WTC11 (cell line): ENCODE data around the gene LIN7B. TPM values are rescaled to one million over a fixed set of nuclear protein-coding genes. Genes with fewer than 3 reads are reported as not detected.

Experiments
- ATF1 ChIP-seq: sonication (generic); formaldehyde crosslinking; IDR thresholded peaks from 2 replicates; pipeline ENCODE4 v1.8.1; 2023; ENCODE audit warnings: mild to moderate bottlenecking, moderate library complexity, missing genetic modification reagents
- ELF4 ChIP-seq: sonication (generic); formaldehyde crosslinking; IDR thresholded peaks from 2 replicates; pipeline ENCODE4 v1.8.1; 2022; ENCODE audit warnings: low read depth, mild to moderate bottlenecking, moderate library complexity, missing genetic modification reagents
- ETV6 ChIP-seq: sonication (generic); formaldehyde crosslinking; IDR thresholded peaks from 2 replicates; pipeline ENCODE4 v1.8.1; 2022; ENCODE audit warnings: mild to moderate bottlenecking, missing genetic modification reagents
- FOXJ3 ChIP-seq: sonication (generic); formaldehyde crosslinking; IDR thresholded peaks from 2 replicates; pipeline ENCODE4 v1.9.0; 2021; ENCODE audit warnings: missing genetic modification reagents, mild to moderate bottlenecking, borderline replicate concordance
- FOXK1 ChIP-seq: sonication (generic); formaldehyde crosslinking; IDR thresholded peaks from 2 replicates; pipeline ENCODE4 v1.8.0; 2022; ENCODE audit warnings: mild to moderate bottlenecking, moderate library complexity, missing genetic modification reagents
- FOXP1 ChIP-seq: sonication (generic); formaldehyde crosslinking; IDR thresholded peaks from 2 replicates; pipeline ENCODE4 v1.8.0; 2022; ENCODE audit warnings: missing genetic modification reagents, mild to moderate bottlenecking, moderate library complexity, borderline replicate concordance
- GABPB1 ChIP-seq: sonication (generic); formaldehyde crosslinking; IDR thresholded peaks from 2 replicates; pipeline ENCODE4 v1.8.1; 2023; ENCODE audit warnings: mild to moderate bottlenecking, missing genetic modification reagents
- MYBL2 ChIP-seq: sonication (generic); formaldehyde crosslinking; IDR thresholded peaks from 2 replicates; pipeline ENCODE4 v1.8.1; 2023; ENCODE audit warnings: mild to moderate bottlenecking, moderate library complexity, missing genetic modification reagents
- NR2C2 ChIP-seq: sonication (generic); formaldehyde crosslinking; IDR thresholded peaks from 2 replicates; pipeline ENCODE4 v1.8.0; 2022; ENCODE audit warnings: mild to moderate bottlenecking, missing genetic modification reagents
- NR3C1 ChIP-seq: sonication (generic); formaldehyde crosslinking; conservative IDR thresholded peaks from 2 replicates; pipeline ENCODE4 v1.8.1; 2023; ENCODE audit warnings: low read depth, mild to moderate bottlenecking, missing genetic modification reagents
- SMAD3 ChIP-seq: sonication (generic); formaldehyde crosslinking; IDR thresholded peaks from 2 replicates; pipeline ENCODE4 v1.8.0; 2022; ENCODE audit warnings: missing genetic modification reagents, mild to moderate bottlenecking, borderline replicate concordance
- SMAD4 ChIP-seq: sonication (generic); formaldehyde crosslinking; IDR thresholded peaks from 2 replicates; pipeline ENCODE4 v1.8.0; 2022; ENCODE audit warnings: mild to moderate bottlenecking, missing genetic modification reagents
- TEAD4 ChIP-seq: sonication (generic); formaldehyde crosslinking; IDR thresholded peaks from 2 replicates; pipeline ENCODE4 v1.8.0; 2022; ENCODE audit warnings: mild to moderate bottlenecking, missing genetic modification reagents
- ZNF121 ChIP-seq: sonication (generic); formaldehyde crosslinking; IDR thresholded peaks from 2 replicates; pipeline ENCODE4 v1.8.0; 2023; ENCODE audit warnings: missing genetic modification reagents
- ZNF138 ChIP-seq: sonication (generic); formaldehyde crosslinking; conservative IDR thresholded peaks from 2 replicates; pipeline ENCODE4 v1.8.1; 2022; ENCODE audit warnings: mild to moderate bottlenecking, moderate library complexity, missing genetic modification reagents
- ZNF219 ChIP-seq: sonication (generic); formaldehyde crosslinking; IDR thresholded peaks from 2 replicates; pipeline ENCODE4 v1.8.0; 2023; ENCODE audit warnings: missing genetic modification reagents, mild to moderate bottlenecking, borderline replicate concordance
- ZNF396 ChIP-seq: fragments of 250-450 bp; sonication (Bioruptor Pico); IDR thresholded peaks from 2 replicates; pipeline ENCODE4 v1.8.0; 2021; ENCODE audit warnings: mild to moderate bottlenecking, moderate library complexity, borderline replicate concordance
- ZNF416 ChIP-seq: fragments of 250-450 bp; sonication (Bioruptor Pico); IDR thresholded peaks from 2 replicates; pipeline ENCODE4 v1.9.0; 2021; ENCODE audit warnings: mild to moderate bottlenecking, inconsistent platforms
- total RNA-seq: library from RNA; stranded (reverse); gene quantifications from 3 replicates; pipeline ENCODE4 v1.2.3, GENCODE V29; 2021
- TF ChIP-seq, protein P1 (sequence below): sonication (generic); formaldehyde crosslinking; IDR thresholded peaks from 2 replicates; pipeline ENCODE4 v1.8.0; 2023; ENCODE audit warnings: missing genetic modification reagents, mild to moderate bottlenecking, borderline replicate concordance
- TF ChIP-seq, protein P2 (sequence below): sonication (generic); formaldehyde crosslinking; IDR thresholded peaks from 2 replicates; pipeline ENCODE4 v1.8.0; 2023; ENCODE audit warnings: missing genetic modification reagents
- TF ChIP-seq, protein P3 (sequence below): fragments of 250-450 bp; sonication (Bioruptor Pico); conservative IDR thresholded peaks from 2 replicates; pipeline ENCODE4 v1.9.0; 2021; ENCODE audit warnings: mild to moderate bottlenecking
- TF ChIP-seq, protein P4 (sequence below): sonication (generic); formaldehyde crosslinking; IDR thresholded peaks from 2 replicates; pipeline ENCODE4 v1.8.0; 2023; ENCODE audit warnings: mild to moderate bottlenecking, missing genetic modification reagents
- TF ChIP-seq, protein P5 (sequence below): sonication (generic); formaldehyde crosslinking; IDR thresholded peaks from 2 replicates; pipeline ENCODE4 v1.8.1; 2023; ENCODE audit warnings: mild to moderate bottlenecking, moderate library complexity, missing genetic modification reagents
- TF ChIP-seq, protein P6 (sequence below): sonication (generic); formaldehyde crosslinking; IDR thresholded peaks from 2 replicates; pipeline ENCODE4 v1.8.1; 2022; ENCODE audit warnings: missing genetic modification reagents, borderline replicate concordance
- TF ChIP-seq, protein P7 (sequence below): fragments of 250-450 bp; sonication (Bioruptor Pico); IDR thresholded peaks from 2 replicates; pipeline ENCODE4 v1.9.0; 2021; ENCODE audit warnings: moderate library complexity, mild to moderate bottlenecking, inconsistent platforms, borderline replicate concordance

Gene LIN7B
- total RNA-seq, 1 experiment from 2014 or later, result 5.1 TPM

DNA sequence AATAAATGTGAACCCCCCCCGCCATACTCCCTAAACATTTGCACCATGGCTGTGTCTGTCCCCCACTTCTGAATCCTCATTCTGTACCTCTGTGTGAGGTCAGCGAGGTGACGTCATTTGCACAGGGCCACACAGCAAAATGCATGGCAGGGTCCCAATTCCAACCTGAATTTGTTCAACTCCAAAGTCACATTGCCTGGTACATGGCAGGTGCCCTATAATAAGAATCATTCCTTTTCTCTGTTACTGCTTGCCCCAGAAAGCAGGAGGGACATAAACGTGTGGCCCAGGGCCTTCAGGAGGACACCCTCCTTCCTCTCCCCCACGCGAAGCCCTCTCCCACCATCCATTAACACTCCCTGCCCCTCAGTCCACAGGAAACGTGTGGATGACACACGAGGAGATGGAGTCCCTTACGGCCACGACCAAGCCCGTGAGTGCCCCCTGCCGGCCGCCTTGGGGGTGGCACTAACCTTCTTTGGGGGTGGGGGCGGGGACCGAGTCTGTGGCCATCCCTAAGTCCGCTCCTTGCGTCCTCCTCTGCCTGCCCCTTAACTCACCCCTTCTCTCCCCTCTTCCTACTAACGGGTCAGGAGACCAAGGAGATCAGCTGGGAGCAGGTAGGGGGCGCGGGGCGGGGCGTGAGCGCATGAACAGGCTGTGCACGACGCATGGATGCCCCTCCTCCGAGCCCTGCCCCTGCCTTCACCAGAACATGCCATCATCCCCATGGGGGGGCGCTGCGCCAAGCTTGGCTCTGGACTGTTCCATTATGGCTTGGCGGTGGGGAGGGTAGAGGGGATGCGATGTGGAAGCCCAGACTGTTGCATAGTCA is 31.6 kb downstream of the LIN7B start (continued):
- TF ChIP-seq, protein P1, sequence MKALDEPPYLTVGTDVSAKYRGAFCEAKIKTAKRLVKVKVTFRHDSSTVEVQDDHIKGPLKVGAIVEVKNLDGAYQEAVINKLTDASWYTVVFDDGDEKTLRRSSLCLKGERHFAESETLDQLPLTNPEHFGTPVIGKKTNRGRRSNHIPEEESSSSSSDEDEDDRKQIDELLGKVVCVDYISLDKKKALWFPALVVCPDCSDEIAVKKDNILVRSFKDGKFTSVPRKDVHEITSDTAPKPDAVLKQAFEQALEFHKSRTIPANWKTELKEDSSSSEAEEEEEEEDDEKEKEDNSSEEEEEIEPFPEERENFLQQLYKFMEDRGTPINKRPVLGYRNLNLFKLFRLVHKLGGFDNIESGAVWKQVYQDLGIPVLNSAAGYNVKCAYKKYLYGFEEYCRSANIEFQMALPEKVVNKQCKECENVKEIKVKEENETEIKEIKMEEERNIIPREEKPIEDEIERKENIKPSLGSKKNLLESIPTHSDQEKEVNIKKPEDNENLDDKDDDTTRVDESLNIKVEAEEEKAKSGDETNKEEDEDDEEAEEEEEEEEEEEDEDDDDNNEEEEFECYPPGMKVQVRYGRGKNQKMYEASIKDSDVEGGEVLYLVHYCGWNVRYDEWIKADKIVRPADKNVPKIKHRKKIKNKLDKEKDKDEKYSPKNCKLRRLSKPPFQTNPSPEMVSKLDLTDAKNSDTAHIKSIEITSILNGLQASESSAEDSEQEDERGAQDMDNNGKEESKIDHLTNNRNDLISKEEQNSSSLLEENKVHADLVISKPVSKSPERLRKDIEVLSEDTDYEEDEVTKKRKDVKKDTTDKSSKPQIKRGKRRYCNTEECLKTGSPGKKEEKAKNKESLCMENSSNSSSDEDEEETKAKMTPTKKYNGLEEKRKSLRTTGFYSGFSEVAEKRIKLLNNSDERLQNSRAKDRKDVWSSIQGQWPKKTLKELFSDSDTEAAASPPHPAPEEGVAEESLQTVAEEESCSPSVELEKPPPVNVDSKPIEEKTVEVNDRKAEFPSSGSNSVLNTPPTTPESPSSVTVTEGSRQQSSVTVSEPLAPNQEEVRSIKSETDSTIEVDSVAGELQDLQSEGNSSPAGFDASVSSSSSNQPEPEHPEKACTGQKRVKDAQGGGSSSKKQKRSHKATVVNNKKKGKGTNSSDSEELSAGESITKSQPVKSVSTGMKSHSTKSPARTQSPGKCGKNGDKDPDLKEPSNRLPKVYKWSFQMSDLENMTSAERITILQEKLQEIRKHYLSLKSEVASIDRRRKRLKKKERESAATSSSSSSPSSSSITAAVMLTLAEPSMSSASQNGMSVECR (CRISPR knock-in tag), result no peak
- TF ChIP-seq FOXP1 (CRISPR knock-in tag) (no peak), ELF4 (CRISPR knock-in tag) (no peak), MYBL2 (CRISPR knock-in tag) (no peak), FOXK1 (CRISPR knock-in tag) (peak; percentile 47; the same call in 1 of the 2 replicates), NR3C1 (CRISPR knock-in tag) (no peak), TEAD4 (CRISPR knock-in tag) (no peak), ATF1 (CRISPR knock-in tag) (no peak), ETV6 (CRISPR knock-in tag) (peak; percentile 38; the same call in 1 of the 2 replicates), ZNF219 (CRISPR knock-in tag) (no peak), NR2C2 (CRISPR knock-in tag) (no peak), SMAD4 (CRISPR knock-in tag) (no peak), FOXJ3 (no peak), ZNF138 (no peak), GABPB1 (CRISPR knock-in tag) (no peak), ZNF396 (CRISPR knock-in tag) (no peak), ZNF121 (CRISPR knock-in tag) (no peak), SMAD3 (no peak), ZNF416 (CRISPR knock-in tag) (no peak)
- TF ChIP-seq, protein P2, sequence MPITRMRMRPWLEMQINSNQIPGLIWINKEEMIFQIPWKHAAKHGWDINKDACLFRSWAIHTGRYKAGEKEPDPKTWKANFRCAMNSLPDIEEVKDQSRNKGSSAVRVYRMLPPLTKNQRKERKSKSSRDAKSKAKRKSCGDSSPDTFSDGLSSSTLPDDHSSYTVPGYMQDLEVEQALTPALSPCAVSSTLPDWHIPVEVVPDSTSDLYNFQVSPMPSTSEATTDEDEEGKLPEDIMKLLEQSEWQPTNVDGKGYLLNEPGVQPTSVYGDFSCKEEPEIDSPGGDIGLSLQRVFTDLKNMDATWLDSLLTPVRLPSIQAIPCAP (CRISPR knock-in tag), result no peak
- TF ChIP-seq, protein P3, sequence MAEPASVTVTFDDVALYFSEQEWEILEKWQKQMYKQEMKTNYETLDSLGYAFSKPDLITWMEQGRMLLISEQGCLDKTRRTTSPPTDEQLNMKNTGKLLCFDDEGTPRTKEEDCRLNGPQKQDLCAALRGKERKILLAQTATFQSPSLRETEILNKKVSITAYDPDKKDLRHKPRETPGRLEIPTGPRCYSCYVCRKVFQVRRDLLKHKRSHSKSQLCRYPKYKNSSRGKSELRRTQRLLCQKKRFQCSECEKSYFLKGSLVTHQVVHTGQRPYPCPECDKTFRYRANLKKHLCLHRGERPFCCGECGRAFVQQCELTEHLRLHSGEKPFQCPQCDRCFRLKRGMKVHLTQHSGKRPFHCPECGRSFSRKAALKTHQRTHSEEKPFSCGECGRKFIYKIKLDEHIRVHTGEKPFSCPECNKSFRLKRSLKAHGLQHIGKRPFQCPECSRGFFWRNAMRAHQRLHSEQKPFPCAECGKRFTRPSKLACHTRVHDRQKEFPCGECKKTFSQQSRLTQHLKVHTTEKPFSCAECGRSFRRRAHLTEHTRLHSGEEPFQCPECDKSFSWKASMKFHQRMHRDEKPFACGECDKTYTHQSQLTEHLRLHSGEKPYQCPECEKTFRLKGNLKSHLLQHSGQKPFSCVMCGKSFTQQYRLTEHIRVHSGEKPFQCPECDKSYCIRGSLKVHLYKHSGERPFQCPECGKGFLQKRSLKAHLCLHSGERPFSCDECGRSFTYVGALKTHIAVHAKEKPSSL (CRISPR knock-in tag), result no peak
- TF ChIP-seq, protein P4, sequence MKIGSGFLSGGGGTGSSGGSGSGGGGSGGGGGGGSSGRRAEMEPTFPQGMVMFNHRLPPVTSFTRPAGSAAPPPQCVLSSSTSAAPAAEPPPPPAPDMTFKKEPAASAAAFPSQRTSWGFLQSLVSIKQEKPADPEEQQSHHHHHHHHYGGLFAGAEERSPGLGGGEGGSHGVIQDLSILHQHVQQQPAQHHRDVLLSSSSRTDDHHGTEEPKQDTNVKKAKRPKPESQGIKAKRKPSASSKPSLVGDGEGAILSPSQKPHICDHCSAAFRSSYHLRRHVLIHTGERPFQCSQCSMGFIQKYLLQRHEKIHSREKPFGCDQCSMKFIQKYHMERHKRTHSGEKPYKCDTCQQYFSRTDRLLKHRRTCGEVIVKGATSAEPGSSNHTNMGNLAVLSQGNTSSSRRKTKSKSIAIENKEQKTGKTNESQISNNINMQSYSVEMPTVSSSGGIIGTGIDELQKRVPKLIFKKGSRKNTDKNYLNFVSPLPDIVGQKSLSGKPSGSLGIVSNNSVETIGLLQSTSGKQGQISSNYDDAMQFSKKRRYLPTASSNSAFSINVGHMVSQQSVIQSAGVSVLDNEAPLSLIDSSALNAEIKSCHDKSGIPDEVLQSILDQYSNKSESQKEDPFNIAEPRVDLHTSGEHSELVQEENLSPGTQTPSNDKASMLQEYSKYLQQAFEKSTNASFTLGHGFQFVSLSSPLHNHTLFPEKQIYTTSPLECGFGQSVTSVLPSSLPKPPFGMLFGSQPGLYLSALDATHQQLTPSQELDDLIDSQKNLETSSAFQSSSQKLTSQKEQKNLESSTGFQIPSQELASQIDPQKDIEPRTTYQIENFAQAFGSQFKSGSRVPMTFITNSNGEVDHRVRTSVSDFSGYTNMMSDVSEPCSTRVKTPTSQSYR (CRISPR knock-in tag), result no peak
- TF ChIP-seq, protein P5, sequence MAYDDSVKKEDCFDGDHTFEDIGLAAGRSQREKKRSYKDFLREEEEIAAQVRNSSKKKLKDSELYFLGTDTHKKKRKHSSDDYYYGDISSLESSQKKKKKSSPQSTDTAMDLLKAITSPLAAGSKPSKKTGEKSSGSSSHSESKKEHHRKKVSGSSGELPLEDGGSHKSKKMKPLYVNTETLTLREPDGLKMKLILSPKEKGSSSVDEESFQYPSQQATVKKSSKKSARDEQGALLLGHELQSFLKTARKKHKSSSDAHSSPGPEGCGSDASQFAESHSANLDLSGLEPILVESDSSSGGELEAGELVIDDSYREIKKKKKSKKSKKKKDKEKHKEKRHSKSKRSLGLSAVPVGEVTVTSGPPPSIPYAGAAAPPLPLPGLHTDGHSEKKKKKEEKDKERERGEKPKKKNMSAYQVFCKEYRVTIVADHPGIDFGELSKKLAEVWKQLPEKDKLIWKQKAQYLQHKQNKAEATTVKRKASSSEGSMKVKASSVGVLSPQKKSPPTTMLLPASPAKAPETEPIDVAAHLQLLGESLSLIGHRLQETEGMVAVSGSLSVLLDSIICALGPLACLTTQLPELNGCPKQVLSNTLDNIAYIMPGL (CRISPR knock-in tag), result no peak
- TF ChIP-seq, protein P6, sequence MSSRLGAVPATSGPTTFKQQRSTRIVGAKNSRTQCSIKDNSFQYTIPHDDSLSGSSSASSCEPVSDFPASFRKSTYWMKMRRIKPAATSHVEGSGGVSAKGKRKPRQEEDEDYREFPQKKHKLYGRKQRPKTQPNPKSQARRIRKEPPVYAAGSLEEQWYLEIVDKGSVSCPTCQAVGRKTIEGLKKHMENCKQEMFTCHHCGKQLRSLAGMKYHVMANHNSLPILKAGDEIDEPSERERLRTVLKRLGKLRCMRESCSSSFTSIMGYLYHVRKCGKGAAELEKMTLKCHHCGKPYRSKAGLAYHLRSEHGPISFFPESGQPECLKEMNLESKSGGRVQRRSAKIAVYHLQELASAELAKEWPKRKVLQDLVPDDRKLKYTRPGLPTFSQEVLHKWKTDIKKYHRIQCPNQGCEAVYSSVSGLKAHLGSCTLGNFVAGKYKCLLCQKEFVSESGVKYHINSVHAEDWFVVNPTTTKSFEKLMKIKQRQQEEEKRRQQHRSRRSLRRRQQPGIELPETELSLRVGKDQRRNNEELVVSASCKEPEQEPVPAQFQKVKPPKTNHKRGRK (CRISPR knock-in tag), result no peak
- TF ChIP-seq, protein P7, sequence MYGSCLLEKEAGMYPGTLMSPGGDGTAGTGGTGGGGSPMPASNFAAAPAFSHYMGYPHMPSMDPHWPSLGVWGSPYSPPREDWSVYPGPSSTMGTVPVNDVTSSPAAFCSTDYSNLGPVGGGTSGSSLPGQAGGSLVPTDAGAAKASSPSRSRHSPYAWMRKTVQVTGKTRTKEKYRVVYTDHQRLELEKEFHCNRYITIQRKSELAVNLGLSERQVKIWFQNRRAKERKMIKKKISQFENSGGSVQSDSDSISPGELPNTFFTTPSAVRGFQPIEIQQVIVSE, result no peak
- TF ChIP-seq, all 79 proteins: peak for 8
